NCI-H1417 treated with DMSO at 0.1 percent for 48 hours (cell line): ENCODE measurements around the gene CD40LG.

Experiments
- DNase-seq: peaks from one replicate; lab custom pipeline; 2025; lab: John Stamatoyannopoulos, UW

CD40LG gene

DNA sequence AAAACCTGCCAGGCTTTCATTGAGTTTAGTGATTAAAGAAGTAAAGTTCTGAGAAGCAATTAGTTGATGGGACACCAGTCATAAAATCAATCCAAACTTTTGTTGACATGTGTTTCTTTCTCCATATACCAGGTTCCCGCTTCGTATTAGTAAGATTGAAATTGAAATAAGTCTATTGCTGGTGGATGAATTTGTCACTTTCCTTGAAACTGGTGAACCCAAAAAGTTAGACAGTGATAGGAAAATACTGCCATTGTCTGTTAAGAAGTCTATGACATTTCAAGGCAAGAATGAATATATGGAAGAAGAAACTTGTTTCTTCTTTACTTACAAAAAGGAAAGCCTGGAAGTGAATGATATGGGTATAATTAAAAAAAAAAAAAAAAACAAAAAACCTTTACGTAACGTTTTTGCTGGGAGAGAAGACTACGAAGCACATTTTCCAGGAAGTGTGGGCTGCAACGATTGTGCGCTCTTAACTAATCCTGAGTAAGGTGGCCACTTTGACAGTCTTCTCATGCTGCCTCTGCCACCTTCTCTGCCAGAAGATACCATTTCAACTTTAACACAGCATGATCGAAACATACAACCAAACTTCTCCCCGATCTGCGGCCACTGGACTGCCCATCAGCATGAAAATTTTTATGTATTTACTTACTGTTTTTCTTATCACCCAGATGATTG, at the start of gene CD40LG:
CD40LG (plus strand) TSS at position 482 of the 684 bp plus-strand sequence; CDS start at position 573, 91 bp downstream.
- DNase-seq, result no peak

DNA sequence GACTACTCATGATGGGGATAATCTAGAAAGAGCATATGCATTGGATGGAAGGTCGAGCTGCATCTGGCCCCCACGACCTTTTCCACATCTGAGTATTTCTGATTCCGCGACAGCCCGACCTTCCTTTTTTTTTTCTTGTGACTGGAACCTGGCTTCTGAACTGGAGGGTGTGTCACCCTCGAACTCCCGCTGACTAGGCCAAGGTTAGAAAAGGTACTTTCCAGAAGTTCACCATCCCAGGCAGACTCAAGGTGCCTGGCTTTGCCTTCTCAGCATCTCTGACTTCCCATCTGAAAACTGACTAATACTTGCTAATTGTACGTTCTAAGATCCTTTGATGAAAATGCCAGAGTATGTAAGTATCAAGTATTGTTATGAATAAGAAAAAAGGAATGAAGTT, 49.3 kb upstream of the CD40LG start:
- DNase-seq, result no peak

DNA sequence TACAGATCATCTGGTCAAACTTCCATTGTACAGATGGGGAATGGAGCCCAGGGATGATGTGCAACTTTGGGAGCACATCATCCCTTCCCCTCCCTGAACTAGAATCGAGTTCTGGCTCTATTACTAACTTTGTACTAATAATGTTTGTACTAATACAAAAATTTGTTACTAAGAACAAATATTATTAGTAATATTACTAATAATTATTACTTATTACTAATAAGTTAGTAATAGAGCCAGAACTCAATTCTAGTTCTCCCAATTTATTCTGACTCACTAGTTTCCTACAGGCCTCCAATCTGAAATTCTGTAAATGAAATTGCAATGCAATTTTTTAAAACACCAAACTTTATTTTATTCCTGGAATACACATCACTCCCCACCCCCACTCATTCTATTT, 47.9 kb upstream of the CD40LG start:
- no peak for DNase-seq

DNA sequence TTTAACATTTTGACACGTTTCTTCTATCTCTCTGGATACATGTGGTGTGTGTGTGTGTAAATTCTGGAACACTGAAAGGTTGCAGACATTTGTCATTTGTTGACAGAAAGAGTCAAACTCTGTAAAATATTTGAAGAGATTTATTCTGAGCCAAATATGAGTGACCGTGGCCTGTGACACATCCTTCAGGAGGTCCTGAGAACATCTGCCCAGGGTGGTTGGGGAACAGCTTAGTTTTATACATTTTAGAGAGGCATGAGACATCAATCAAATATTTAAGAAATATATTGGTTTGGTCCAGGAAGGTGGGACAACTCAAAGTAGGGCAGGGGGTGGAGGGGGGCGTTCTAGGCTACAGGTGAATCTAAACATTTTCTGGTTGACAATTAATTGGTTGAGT, 40.7 kb upstream of the CD40LG start:
- no peak for DNase-seq

DNA sequence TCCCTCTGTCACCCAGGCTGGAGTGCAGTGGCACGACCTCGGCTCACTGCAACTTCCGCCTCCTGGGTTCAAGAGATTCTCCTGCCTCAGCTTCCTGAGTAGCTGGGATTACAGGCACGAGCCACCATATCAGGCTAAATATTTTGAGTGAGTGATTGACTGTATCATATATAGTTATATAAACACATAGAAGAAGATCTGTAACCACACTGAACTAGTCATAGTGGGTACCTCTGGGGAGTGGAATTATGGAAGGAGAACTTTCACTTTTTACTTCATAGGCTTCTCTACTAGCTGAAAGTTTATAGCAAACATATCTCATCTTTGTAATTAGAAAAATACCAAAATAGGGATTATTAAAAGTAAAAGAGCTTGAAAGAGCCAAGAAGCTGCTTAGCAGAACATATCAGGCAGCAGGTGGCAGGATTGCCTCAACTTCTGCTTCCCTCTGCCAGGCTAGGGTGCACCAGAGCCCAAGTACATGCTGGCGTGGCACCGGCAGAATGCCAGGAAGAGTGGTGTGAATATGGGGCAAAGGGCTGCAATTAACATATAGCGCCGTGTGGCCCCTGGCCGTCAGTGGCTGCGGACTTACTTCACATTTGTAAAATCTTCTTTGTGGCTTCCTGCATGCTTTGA, 39.5 kb upstream of the CD40LG start:
- DNase-seq, result no peak

DNA sequence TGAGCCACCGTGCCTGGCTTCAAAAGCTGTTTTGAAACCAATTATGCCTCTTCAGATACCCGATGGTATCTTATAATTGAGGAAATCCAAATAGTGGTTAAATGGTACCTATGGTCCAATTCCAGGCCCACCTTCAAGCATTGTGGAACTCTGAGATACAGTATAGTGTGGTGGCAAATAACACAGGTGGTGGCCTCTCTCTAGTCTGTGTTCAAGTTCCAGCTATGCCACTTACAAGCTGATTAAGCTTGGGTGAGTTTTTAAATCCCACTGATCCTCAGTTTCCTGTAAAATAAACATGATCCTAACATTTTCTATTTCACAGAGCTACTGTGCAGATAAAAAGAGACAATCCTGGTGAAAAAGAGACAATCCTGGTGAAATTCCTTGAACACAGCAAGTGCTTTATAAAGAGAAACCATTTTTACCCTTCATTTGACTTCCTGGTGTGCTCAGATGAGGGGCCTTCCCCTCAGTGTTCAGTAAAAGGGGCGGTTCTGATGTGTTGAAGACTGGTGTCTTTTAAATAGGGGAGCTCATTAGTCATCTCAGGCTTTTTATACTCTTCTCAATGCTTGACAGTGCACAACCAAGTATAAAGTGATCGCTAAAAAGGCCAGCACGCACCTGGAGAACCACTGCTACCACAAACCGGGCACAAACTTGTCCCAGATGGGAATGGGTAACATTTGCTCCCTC, 30.8 kb upstream of the CD40LG start:
- DNase-seq, result no peak

DNA sequence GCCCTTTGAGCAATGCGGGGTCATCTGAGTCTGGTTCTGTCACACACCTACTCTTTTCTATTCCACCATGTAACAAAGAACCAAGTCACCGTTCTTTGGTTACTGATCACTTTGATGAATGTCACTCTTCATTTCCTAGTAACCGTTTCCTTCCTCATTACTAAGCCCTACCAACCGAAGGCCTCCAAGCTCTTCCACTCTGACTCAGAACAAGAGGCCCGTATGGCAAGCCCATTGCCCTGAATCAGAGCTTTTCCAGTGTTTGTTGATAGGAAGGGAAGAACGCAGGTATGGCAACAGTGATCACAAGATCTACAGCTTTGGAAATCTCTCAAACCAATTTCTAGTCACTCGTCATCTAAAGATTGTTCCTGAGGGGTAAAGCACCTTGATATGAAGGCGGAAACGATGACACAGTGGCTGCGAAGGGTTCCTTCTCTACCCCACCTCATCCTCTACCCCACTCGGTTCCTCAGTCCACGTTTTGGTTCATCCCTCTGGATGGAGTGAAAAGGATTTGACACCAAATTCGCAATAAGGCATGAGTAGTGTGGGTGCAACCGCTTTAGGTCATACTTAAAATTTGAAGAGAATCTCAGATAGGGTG, 28.0 kb upstream of the CD40LG start:
- DNase-seq, result no peak

DNA sequence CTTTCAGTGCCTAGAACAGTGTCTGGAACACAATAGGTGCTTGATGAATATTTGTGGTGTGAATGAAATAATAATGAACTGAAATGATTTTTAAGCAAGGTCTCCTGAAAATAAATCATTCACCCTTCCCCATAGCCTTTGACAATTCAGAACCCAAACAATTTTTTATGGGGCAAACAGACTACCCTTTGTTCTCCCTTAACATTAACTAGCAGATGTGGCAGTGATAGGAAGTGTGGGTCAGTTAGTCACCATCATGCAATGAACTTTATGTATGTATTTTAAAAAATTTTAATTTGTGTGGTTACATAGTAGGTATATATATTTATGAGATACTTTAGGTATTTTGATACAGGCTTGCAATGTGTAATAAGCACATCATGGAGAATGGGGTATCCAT, 27.2 kb upstream of the CD40LG start:
- DNase-seq, result no peak

DNA sequence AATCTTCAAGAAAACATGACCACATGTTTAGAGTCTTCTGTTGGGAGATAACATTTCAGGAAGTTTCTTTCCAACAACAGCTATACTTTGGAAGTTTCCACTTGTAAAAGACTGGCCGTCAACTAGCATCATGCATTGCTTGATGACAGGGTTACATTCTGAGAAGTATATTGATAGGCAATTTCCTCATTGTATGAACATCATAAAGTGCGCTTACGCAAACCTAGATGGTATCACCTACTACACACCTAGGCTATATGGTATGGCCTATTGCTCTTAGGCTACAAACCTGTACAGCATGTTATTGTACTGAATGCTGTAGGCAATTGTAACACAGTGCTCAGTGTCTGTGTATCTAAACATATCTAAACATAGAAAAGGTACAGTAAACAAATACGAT, 25.4 kb upstream of the CD40LG start:
- DNase-seq, result no peak

- DNase-seq, result no peak
Measured at GRCh38 chrX:136623396-136623795, 24.6 kb upstream of the CD40LG start.

- no peak for DNase-seq
Measured at GRCh38 chrX:136625246-136625645, 22.7 kb upstream of the CD40LG start.

DNA sequence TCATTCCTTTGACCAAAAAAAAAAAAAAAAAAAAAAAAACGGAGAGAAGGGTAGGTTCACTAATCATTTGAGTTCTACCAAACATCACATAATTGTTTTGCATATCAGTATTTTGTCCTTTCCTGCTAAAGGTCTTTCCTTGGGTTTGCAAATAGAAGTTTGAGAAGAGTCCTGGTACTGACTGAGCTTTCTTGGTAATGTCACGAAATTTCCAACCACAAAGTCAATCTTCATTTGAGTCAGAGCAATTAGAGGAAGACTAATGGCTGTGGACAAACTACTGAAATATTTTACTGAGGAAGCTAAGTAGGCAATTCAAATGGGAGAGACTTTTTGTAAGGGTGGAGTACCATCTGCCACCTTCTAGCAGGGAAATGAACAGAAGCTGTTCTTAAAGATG, 21.7 kb upstream of the CD40LG start:
- no peak for DNase-seq

- DNase-seq, result no peak
Measured at GRCh38 chrX:136626891-136627290, 21.1 kb upstream of the CD40LG start.

DNA sequence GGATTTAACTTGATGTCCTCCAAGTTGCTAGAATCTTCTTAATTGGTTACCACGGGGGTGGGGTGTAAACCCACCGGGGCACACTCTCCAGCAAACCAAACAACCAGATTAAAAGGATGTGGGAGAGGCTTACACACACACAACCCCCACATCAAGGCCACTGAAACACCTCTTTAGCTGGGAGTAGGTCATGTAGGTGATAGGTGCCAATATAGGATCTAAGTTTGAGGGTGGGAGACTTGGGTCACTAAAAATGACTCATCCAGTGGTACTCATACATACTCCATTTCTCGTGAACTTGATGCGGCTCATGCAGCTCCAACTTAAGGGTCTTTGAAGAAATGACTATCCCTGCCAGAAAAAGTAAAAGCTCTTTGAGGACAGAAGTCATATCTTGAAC, 20.5 kb upstream of the CD40LG start:
- DNase-seq, result no peak

DNA sequence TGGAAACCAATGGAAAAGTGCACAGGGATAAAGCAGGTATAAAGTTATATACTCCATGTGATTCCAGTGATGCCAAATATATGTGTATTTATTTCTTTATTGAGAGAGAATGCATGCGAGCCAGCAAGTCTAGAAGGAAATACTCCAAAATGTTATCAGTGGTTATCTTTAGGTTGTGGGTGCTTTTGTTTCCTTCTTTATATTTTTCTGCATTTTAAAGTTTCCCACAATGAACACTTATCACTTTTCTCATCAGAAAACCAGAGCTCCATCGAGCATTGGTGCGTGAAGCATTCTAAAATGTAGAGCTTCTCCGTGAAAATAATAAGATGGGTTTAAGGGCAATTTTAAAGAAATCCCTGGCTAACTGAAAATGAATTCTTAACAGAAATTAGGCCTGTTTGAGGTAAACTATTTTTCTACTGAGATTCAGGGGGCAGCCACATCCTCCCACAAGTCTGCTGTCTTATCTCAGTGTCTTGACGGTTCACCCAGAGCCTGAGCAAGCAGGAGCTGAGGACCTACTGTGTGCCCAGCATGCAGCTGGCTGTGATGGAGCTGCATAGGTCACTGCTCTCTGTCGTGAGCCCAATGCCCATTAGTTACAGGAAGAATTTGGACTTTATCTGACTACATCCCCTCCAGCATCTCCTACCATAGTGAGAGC, 18.7 kb upstream of the CD40LG start:
- DNase-seq, result no peak

DNA sequence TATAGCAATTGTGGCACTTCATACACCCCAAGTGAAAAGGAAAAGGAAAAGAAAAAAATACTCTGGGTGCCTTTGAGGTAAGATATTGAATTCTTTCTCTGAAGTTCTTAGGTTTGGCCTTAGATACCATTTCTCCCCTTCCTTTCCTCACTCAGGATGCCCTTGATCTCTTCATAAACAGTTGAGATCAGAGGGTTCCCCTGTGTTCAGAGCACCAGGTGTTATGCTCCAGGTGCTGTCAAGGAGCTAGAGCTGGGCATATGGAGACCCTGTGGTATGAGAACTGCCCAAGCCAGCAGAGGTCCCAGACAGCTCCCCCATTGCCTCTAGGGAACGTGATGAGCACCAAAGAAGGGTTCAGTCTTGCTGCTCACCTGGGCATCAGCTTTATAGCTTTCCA, 17.1 kb upstream of the CD40LG start:
- DNase-seq, result no peak

DNA sequence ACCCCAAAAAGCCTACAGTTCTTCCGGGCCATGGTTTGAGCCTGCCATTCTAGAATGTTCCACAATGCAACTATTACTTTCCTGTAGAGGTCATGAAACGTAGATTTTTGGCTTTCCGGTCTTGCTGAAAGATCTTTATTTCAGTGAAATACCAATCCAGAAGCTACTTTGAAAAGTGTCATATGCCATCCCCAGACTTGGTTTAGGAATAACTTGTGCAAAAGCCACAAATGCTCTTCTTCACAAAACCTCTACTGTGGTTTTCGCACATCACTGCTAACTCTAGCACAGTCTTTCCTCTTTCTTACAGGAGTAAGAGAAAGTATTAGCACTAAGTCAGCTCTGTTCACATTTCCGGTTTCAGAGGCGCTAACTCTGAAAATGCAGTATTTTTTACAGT, 12.7 kb upstream of the CD40LG start:
- DNase-seq, result no peak

- no peak for DNase-seq
Measured at GRCh38 chrX:136636121-136636520, 11.8 kb upstream of the CD40LG start.

- no peak for DNase-seq
Measured at GRCh38 chrX:136639506-136640176, 8.3 kb upstream of the CD40LG start.

DNA sequence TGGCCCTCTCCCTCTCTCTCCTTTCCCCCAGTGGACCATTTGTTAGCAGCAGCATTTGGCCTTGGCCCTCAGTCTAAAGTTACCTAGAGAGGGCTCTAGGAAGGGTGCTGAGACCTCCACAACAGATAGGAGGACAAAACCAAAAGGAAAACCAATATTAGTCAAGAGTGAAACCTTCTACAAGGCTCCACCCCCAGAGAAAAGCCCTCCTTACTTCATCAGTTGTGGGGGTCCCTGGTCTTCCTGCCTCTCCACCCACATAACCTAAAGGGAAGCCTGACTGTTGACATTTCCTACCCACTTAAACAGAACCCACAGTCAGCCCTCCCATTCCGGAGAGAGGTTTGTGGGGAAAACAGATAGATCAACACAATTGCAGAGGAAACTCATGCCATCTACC, 4.7 kb upstream of the CD40LG start:
- no peak for DNase-seq

DNA sequence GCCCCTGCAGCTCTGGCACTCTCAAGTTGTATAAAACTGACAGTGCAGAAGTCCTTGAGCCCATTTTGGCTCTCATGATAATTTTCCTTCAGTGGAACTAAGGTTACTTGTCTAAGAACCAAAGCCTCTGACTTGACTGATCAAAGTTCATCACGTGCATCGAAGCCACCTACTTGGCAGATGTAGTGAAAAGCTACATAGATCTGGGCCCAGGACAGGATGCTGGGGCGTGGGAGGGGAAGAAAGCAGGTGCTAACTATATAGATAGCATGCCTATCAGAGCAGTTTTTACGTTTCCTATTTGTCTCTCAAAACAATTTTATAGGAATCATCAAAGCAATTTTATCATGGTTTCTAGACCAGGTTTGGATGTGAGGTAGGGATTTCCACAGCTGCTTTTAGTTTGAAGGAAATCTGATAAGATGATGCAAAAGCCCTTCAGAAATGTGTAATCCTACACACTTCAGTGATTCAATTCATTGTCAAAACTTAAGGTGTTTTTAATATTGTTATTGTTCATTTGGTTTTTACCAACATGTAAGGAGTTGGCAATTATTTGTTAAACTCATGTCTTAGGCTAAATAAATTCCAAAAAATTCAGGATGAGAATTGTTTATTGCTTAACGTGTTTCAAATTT, 1.2 kb upstream of the CD40LG start:
- DNase-seq, result no peak
